Prostate gland (tissue), 2 donors: Measurements from ENCODE around the gene RAVER1.

Source experiments
- POLR2AphosphoS5 ChIP-seq: sonication (generic); formaldehyde crosslinking; IDR thresholded peaks from one replicate; pipeline ENCODE4 v1.6.1; 2017; ENCODE audit warnings: antibody characterized with exemption
- TF ChIP-seq, protein P1 (sequence below), 4 experiments: fragments of 200-600 bp in 2 of 4; fragments of 450-650 bp in 2 of 4; sonication (generic) in 2 of 4; IDR thresholded peaks; 1 replicate in 3 of 4; 2 replicates in 1 of 4; pipeline ENCODE4 v1.5.1; 2016 to 2019; ENCODE audit warnings: antibody characterized with exemption in 4 of 4, mild to moderate bottlenecking in 2 of 4, moderate library complexity in 2 of 4

DNA sequence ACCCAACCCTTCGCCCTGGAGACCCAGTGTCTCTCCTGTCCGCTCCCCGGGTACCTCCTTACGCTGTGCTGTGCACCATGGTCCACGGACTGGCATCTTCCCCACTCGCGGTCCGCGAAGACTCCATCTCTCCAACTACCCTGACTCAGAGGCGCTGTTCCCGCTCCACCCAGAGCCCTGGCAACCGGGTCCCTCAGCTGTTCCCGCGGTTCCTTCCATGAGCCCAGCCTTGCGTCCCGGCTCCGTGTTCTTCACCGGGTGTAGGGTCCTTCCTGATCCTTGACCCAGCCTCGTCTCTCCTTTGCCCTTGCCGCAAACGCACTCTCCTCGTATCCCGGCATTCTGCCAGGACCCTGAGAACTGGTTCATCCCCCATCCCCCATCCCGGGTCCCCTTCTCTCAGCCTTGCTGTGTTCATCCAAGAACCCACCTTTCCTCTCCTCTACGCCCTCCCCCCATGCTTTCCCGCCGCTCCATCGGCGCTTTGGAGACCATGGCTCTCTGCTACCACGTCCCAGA lies 42.9 kb downstream of the RAVER1 start:
- TF ChIP-seq, protein P1, sequence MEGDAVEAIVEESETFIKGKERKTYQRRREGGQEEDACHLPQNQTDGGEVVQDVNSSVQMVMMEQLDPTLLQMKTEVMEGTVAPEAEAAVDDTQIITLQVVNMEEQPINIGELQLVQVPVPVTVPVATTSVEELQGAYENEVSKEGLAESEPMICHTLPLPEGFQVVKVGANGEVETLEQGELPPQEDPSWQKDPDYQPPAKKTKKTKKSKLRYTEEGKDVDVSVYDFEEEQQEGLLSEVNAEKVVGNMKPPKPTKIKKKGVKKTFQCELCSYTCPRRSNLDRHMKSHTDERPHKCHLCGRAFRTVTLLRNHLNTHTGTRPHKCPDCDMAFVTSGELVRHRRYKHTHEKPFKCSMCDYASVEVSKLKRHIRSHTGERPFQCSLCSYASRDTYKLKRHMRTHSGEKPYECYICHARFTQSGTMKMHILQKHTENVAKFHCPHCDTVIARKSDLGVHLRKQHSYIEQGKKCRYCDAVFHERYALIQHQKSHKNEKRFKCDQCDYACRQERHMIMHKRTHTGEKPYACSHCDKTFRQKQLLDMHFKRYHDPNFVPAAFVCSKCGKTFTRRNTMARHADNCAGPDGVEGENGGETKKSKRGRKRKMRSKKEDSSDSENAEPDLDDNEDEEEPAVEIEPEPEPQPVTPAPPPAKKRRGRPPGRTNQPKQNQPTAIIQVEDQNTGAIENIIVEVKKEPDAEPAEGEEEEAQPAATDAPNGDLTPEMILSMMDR (IDR thresholded peaks at IDR 0.05): no peak
- no peak for TF ChIP-seq POLR2AphosphoS5
